HG03571 (cell line): ENCODE data around the gene MEGF8.
A peak's percentile ranks its signal among the peaks of the same experiment; 100 is the strongest.

Experiments used
- ATAC-seq: cut with Tn5 transposase; IDR thresholded peaks from one replicate; pipeline ENCODE4 v1.9.1; 2021; ENCODE audit not compliant: unreplicated experiment

Gene MEGF8

DNA sequence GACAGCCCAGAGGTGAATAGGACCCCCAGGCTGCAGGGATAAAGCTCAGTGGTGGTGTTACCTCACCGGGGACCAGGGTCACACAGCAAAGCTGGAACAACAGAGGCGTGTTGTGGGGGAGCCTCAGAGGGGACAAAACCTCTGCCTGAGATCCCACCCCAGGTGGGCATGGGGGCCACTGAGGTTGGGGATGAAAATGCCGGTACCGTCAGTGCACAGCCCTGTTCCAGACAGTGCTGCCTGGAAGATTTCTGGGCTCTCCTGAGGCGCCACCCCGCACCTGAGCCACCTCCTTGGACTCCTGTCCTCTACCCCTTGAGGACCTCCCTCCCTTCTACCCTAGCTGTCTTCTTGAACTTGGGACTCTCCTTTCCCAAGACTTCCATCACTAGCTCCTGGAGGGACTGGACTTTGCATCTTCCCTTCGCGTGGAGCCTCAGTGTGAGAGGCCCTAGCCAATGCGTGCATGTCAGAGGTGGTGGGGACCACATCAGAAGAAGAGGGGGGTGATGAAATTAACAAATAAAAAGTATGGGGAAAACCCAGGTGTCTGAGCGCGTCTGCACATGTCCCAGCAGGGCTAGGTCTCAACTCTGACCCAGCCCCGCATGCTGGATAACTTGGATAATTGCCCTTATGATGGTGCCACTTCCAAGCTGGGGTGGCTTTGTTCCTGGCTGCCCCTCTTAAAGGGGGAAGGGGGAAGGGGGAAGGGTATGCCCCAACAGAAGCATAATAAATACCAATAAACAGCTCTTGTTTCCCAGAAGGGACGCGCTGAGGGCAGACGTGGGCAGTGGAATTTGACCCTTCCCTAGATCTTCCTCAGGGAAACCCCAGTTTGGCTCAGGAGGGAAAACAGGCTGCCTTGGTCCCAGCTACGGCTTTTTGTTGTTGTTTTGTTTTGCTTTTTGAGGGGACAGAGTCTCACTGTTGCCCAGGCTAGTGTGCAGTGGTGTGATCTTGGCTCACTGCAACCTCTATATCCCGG is 53.1 kb downstream of the MEGF8 start:
- ATAC-seq, result no peak

DNA sequence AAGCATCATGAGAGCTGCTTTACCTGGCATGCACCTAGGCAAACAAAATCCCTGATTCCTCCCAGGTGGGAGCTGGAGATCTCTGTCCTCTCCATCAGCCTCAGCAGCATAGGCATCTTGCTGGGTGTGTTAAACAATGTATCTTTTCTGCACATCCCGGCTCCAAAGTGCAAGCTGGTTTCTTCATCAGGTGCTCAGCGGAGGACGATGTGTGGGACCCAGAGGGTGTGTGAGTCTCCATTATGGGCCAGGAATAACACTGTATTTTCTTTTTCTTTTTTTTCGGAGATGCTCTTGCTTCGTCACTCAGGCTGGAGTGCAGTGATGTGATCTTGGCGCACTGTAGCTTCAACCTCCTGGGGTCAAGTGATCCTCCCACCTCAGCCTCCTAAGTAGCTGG is 54.7 kb downstream of the MEGF8 start:
- ATAC-seq, result no peak

- ATAC-seq, result no peak
These were observed 61.7 kb downstream of the MEGF8 start for GRCh38 chr19:42386974-42387707.

GRCh38 chr19:42388851-42389489 is 63.5 kb downstream of the MEGF8 start:
- ATAC-seq, result no peak

GRCh38 chr19:42389899-42390298 is 64.5 kb downstream of the MEGF8 start, which contains the start of gene CNFN:
TSS of gene CNFN (minus strand) at chr19:42390297. CDS start at chr19:42389037, 1,260 bp downstream.
- ATAC-seq, result no peak

DNA sequence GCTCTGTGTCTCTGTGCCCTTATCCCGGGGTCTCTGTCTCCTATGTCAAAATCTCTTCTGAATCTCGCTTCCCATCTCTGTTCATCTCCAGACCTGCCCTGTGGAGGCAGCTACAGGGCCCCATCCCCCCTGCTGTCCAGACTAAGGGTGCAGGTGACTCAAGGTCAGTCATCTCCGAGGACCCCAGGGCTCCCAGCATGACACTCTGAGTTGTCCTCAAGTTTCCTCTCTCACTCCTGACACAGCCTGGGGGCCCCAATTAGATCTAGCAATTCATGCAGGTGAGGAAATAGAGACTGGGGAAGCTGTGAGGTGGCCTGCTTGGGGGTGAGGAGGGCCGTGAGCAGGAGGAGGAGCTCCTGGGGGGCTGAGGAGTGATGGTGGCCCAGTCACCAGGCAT is 66.7 kb downstream of the MEGF8 start:
- no peak for ATAC-seq

DNA sequence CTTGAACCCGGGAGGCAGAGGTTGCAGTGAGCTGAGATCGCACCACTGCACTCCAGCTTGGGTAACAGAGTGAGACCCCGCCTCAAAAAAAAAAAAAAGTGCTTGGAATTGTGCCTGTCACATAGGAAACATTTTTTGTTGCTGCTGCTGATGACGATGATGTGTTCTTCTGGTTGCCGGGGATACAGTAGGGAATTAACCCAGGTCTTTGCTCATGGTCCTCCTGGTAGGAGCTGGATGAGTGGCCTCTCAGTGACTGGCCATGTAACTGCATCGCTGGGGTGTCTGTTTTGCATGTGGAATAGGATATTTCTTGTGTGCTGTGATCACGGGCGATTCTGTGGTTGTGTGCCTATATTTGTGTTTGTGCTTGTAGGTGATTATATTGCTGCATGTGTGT is 69.3 kb downstream of the MEGF8 start:
- ATAC-seq, result no peak

DNA sequence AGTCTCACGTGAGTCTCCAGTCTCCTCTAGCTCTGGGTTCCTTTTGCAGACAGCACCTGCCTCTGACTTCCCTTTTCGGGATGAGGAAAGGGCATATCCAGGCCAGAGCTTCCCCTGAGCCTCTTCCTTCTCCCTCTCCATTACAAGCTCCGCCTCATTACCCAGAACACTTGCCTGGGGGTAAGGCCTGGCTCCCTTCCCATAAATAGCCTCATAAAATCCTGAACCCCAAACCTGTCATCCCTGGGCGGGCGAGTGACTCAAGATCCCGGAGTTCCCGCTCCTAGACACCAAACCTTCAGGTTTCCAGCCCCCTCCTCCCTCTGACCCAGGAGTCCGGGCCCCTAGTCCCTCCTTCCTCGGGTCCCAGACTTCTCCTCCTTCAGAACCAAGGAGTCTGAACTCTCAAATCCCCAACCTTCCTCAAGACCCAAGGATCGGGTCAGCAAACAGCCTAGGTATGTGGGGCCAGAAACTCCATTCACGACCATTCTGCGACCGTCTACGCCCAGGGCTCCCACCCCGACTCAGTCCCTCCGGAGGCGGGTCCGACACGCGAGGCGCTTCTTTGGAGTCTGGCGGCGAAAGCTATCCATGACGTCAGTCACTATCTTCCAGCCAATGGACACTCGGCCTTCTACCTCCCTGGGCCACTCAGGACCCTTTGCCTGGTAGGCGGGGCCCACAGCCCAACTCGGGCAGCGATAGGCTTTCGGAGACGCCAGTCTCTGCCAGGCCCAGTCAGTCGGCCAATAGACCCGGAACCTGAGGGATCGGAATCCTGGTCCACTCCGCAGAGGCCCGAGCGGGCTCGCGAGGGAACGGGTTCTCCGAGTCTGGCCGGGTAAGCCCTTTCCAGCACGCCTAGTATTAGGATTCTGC is 71.2 kb downstream of the MEGF8 start:
- peak; percentile 97 for ATAC-seq

DNA sequence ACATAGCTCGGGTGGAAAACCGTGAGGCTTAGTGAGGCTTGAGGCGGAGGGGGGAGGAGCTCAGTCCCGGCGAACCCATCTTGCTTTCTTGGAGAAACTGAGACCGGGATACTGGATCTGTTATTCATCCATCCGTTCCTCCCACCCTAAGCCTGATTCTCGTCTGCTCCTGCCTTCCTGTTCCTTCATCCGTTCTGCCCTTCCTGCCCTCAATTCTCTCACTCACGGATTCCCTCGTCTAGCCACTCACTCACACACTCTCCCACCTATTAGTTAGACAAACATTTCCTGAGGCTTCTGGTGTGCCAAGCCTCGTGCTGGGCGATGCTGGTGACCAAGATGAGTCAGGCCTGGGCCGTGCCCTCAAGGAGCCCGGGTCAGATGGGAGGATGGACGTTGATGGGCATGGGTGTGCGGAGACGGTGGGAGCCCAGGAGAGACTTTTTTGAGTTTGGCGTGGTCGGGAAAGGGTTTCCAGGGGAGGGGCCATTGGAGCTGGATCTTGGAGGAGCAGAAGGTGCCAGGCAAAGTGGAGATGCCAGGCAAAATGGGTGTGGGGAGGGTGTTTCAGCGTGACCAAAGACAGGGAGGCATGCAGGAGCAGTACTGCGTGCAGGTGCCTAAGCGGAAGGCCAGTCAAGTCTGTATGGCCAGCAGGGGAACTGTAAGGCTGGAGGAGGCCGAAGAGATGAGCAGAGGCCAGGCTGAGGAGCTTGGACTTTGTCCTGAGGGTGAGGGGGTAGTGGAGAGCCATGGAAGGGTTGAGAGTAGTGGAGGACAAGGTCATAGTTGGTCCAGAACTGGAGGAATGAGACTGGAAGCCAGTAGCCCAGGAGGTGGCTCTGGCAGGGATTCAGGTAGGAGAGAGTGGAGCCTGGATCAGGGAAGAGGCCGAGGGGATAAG is 72.1 kb downstream of the MEGF8 start:
- no peak for ATAC-seq

- ATAC-seq, result no peak
These were observed 75.0 kb downstream of the MEGF8 start for GRCh38 chr19:42400404-42400803.

DNA sequence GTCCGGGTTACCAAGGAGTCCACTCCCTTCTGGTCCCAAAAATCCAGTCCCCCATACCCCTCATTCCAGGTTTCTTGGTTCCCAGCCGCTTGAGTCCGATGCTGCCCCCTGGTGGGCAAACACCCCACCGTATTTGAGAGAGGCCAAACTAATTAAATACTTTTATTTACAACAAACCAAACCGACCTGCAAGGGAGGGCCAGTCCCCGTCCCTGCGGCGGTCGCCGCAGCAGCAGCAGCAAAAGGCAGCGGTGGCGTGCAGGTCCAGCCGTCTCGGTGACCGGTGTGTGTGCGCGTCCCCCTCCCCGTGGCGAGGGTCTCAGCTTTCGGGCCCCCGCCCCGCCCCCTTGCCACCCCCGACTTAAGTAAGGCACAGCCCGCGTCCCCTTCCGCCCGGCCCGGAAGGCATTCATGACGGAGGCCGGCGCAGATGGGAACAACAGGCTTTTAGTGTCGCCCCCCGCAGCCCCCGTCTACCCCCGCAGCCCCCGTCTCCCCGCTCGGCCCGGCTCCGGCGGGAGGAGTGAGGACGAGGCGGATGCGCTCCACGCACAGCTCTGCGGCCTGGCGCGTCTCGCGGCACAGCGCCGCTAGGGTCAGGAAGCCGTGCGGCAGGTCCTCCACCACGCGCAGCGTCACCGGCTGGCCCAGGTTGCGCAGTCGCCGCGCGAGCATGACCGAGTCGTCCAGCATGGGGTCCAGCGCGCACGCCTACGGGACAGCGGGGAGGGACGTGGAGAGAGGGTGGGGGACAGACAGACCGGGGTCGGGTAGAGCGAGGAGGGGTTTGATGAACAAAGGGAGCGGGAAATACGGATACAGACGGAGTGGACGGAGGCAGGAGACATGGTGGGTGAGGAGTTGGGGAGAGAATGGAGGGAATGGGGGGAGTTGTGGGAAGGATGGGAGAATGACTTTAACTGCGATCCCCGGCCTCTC is 76.2 kb downstream of the MEGF8 start:
- no peak for ATAC-seq

DNA sequence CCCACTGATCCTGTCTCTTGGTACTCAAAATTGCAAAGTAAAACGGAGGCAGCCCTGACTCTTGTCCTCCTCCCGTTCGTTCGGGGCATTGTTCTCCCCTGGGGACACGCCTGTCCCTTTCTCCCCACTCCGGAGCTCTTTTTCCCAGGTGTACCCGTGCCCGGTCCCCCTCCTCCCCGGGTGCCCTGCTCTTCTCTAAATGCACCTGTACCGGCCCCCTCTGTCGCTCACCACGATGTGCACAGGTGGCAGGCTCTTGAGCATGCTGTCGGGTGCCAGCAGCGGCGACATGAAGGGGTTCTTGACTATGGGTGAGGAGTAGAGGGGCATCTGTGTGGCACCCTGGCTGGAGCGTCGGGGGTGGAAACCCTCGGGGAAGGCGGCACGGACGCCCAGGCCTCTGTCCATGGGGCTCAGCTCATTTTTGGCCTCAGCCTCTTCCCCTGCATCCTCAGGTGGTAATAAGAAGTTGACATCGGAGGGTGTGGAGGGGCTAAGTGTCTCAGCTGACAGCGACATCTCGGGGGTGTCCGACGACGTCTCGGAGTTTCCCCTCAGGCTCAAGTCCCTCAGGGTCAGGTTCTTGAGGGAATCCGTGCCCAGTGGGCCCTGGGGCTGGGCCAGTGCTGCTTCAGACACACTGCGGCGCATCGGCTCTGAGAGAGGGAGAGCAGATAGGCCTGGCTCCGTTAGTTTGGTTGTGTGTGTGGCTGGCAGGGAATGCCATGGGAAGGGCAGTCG is 77.1 kb downstream of the MEGF8 start:
- ATAC-seq, result no peak

- no peak for ATAC-seq
These were observed 78.2 kb downstream of the MEGF8 start for GRCh38 chr19:42403586-42403985.

GRCh38 chr19:42406111-42406510 is 80.7 kb downstream of the MEGF8 start:
- ATAC-seq, result no peak

- ATAC-seq, result no peak
These were observed 81.8 kb downstream of the MEGF8 start for GRCh38 chr19:42407085-42407815.

- no peak for ATAC-seq
These were observed 82.4 kb downstream of the MEGF8 start for GRCh38 chr19:42407816-42408175.

GRCh38 chr19:42409477-42409876 is 84.0 kb downstream of the MEGF8 start:
- no peak for ATAC-seq
